Measurements from ENCODE around the gene RAB10.

DNA sequence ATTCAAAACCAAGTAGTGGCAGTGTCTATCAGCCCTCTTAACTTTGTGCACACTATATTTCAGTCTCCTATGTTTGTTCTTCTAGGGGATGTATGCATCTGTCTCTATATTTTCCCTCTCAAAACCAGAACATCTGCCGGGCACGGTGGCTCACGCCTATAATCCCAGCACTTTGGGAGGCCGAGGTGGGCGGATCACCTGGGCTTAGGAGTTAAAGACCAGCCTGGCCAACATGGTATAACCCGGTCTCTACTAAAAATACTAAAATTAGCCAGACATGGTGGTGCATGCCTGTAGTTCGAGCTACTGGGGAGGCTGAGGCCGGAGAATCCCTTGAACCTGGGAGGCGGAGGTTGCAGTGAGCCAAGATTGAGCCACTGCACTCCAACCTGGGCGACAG lies 129.1 kb downstream of the RAB10 start:
- TF ChIP-seq RAD21 (IDR thresholded peaks at IDR 0.05; ENCODE audit: low read depth) (no peak), POLR2AphosphoS5 (IDR thresholded peaks at IDR 0.05; ENCODE audit: low read depth, low read length) (no peak), EZH2 (IDR thresholded peaks at IDR 0.05) (no peak), YY1 (IDR thresholded peaks at IDR 0.05; ENCODE audit: extremely low read depth, insufficient replicate concordance, low read depth, low read length) (no peak), POLR2A (IDR thresholded peaks at IDR 0.05; ENCODE audit: borderline replicate concordance, extremely low read depth, insufficient read depth, insufficient read length) (no peak), CEBPB (IDR thresholded peaks at IDR 0.05; ENCODE audit: low read depth) (no peak), SRF (IDR thresholded peaks at IDR 0.05; ENCODE audit: low read depth) (no peak)
- TF ChIP-seq, protein P1, sequence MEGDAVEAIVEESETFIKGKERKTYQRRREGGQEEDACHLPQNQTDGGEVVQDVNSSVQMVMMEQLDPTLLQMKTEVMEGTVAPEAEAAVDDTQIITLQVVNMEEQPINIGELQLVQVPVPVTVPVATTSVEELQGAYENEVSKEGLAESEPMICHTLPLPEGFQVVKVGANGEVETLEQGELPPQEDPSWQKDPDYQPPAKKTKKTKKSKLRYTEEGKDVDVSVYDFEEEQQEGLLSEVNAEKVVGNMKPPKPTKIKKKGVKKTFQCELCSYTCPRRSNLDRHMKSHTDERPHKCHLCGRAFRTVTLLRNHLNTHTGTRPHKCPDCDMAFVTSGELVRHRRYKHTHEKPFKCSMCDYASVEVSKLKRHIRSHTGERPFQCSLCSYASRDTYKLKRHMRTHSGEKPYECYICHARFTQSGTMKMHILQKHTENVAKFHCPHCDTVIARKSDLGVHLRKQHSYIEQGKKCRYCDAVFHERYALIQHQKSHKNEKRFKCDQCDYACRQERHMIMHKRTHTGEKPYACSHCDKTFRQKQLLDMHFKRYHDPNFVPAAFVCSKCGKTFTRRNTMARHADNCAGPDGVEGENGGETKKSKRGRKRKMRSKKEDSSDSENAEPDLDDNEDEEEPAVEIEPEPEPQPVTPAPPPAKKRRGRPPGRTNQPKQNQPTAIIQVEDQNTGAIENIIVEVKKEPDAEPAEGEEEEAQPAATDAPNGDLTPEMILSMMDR (IDR thresholded peaks at IDR 0.05 in 2 of 3, conservative IDR thresholded peaks at IDR 0.05 in 1 of 3; ENCODE audit: borderline replicate concordance in 1 of 3, insufficient read depth in 1 of 3, low read depth in 2 of 3, low read length in 2 of 3), result no peak
- TF ChIP-seq, protein P2, sequence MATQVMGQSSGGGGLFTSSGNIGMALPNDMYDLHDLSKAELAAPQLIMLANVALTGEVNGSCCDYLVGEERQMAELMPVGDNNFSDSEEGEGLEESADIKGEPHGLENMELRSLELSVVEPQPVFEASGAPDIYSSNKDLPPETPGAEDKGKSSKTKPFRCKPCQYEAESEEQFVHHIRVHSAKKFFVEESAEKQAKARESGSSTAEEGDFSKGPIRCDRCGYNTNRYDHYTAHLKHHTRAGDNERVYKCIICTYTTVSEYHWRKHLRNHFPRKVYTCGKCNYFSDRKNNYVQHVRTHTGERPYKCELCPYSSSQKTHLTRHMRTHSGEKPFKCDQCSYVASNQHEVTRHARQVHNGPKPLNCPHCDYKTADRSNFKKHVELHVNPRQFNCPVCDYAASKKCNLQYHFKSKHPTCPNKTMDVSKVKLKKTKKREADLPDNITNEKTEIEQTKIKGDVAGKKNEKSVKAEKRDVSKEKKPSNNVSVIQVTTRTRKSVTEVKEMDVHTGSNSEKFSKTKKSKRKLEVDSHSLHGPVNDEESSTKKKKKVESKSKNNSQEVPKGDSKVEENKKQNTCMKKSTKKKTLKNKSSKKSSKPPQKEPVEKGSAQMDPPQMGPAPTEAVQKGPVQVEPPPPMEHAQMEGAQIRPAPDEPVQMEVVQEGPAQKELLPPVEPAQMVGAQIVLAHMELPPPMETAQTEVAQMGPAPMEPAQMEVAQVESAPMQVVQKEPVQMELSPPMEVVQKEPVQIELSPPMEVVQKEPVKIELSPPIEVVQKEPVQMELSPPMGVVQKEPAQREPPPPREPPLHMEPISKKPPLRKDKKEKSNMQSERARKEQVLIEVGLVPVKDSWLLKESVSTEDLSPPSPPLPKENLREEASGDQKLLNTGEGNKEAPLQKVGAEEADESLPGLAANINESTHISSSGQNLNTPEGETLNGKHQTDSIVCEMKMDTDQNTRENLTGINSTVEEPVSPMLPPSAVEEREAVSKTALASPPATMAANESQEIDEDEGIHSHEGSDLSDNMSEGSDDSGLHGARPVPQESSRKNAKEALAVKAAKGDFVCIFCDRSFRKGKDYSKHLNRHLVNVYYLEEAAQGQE (IDR thresholded peaks at IDR 0.05; ENCODE audit: low read depth), result no peak

Data from HCT116 (cell line).